H1 (cell line): ENCODE results near the gene LGALSL. TPM values are rescaled to one million over a fixed set of nuclear protein-coding genes. Genes with fewer than 3 reads are reported as not detected.

Experiments used
- CTCF ChIA-PET: fragments of 300-600 bp; sonication (Branson Sonifier 250); formaldehyde crosslinking; loops from one replicate; lab custom pipeline; 2021; ENCODE audit not compliant: partially characterized antibody; lab: Charles Lee
- POLR2A ChIA-PET: fragments of 300-600 bp; sonication (Branson Sonifier 250); formaldehyde crosslinking; loops from one replicate; lab custom pipeline; 2021; ENCODE audit warnings: inconsistent platforms; ENCODE audit not compliant: partially characterized antibody; lab: Charles Lee
- DNase-seq, 2 experiments: peaks; one replicate each; pipeline versions ENCODE4 v3.0.0 to v3.0.0-alpha.2; 2010 to 2022; ENCODE audit warnings: low spot score in 2 of 2, low read depth in 1 of 2, mixed read lengths in 1 of 2
- FAIRE-seq: peaks from 2 replicates; lab custom pipeline; 2011; peaks lifted over from hg19 to GRCh38; lab: Jason Lieb, UNC
- H2AFZ ChIP-seq: 2 replicates; pipeline ENCODE4 v1.8.1; 2012; ENCODE audit warnings: low read length, inconsistent platforms
- H2AK5ac ChIP-seq: 2 replicates; pipeline ENCODE4 v1.6.1; 2013; ENCODE audit warnings: low read depth, low read length
- H2BK120ac ChIP-seq: replicated peaks from 2 replicates; pipeline ENCODE3; 2013; ENCODE audit warnings: low read depth, low read length, inconsistent platforms
- H2BK12ac ChIP-seq: 2 replicates; pipeline ENCODE4 v1.6.1; 2013; ENCODE audit warnings: low read depth, low read length
- H2BK15ac ChIP-seq: 2 replicates; pipeline ENCODE4 v1.6.1; 2013; ENCODE audit warnings: low read length
- H2BK20ac ChIP-seq: 2 replicates; pipeline ENCODE4 v1.6.1; 2013; ENCODE audit warnings: low read length
- H2BK5ac ChIP-seq: 2 replicates; pipeline ENCODE4 v1.6.1; 2013; ENCODE audit warnings: low read depth, low read length
- H3K14ac ChIP-seq: 2 replicates; pipeline ENCODE4 v1.6.1; 2013; ENCODE audit warnings: inconsistent platforms; ENCODE audit not compliant: insufficient read length
- H3K18ac ChIP-seq: 2 replicates; pipeline ENCODE4 v1.6.1; 2013; ENCODE audit warnings: low read length; ENCODE audit errors: extremely low read depth
- H3K23ac ChIP-seq: 2 replicates; pipeline ENCODE4 v1.6.1; 2013; ENCODE audit warnings: inconsistent platforms; ENCODE audit not compliant: insufficient read length
- H3K23me2 ChIP-seq: 2 replicates; pipeline ENCODE4 v1.6.1; 2013; ENCODE audit warnings: low read depth, low read length
- H3K27ac ChIP-seq: 2 replicates; pipeline ENCODE4 v1.6.1; 2011; ENCODE audit warnings: low read depth, low read length, inconsistent platforms
- H3K27me3 ChIP-seq, 4 experiments: replicated peaks in 1 of 4; 1 replicate in 1 of 4; 2 replicates in 3 of 4; pipeline versions ENCODE4 v1.6.1 to v1.8.1; 2011 to 2013; ENCODE audit warnings: low read length in 3 of 4, mild to moderate bottlenecking in 3 of 4, inconsistent platforms in 2 of 4, mixed read lengths in 2 of 4, moderate library complexity in 1 of 4; ENCODE audit not compliant: control insufficient read depth in 3 of 4, insufficient read depth in 3 of 4; ENCODE audit errors: extremely low read depth in 1 of 4
- H3K36me3 ChIP-seq, 4 experiments: 2 replicates each; pipeline versions ENCODE4 v1.6.1 to v1.8.1; 2011 to 2013; ENCODE audit warnings: mild to moderate bottlenecking in 4 of 4, low read length in 3 of 4, moderate library complexity in 2 of 4, control low read depth in 1 of 4, inconsistent platforms in 1 of 4; ENCODE audit not compliant: insufficient read depth in 4 of 4, control insufficient read depth in 2 of 4
- H3K4ac ChIP-seq: replicated peaks from 2 replicates; pipeline ENCODE3; 2013; ENCODE audit warnings: low read length, low read depth, mixed read lengths, inconsistent platforms; ENCODE audit not compliant: insufficient read length
- H3K4me1 ChIP-seq, 4 experiments: replicated peaks in 1 of 4; 1 replicate in 1 of 4; 2 replicates in 3 of 4; pipeline versions ENCODE4 v1.6.1 to v1.8.1; 2011 to 2013; ENCODE audit warnings: low read length in 3 of 4, inconsistent platforms in 2 of 4, mixed read lengths in 1 of 4; ENCODE audit not compliant: insufficient read depth in 4 of 4, control insufficient read depth in 3 of 4
- H3K4me2 ChIP-seq, 2 experiments: 2 replicates each; pipeline versions ENCODE4 v1.6.1 to v1.8.1; 2011 to 2013; ENCODE audit warnings: low read depth in 2 of 2, low read length in 2 of 2, control low read depth in 1 of 2, inconsistent platforms in 1 of 2, mild to moderate bottlenecking in 1 of 2; ENCODE audit not compliant: insufficient read depth in 1 of 2
- H3K4me3 ChIP-seq, 4 experiments: fragments of 200-600, 300-600 bp in 1 of 4; sonication (generic), shearing (Covaris generic), sonication (Bioruptor Twin) in 1 of 4; 2 replicates each; pipeline versions ENCODE4 v1.5.1 to v1.8.1; 2011 to 2016; ENCODE audit warnings: low read length in 4 of 4, low read depth in 3 of 4, control low read depth in 2 of 4, inconsistent platforms in 2 of 4, mild to moderate bottlenecking in 2 of 4, mixed read lengths in 1 of 4, moderate library complexity in 1 of 4; ENCODE audit not compliant: insufficient read depth in 2 of 4; ENCODE audit errors: extremely low read depth in 1 of 4
- H3K56ac ChIP-seq: replicated peaks from 2 replicates; pipeline ENCODE3; 2013; ENCODE audit warnings: low read depth, mild to moderate bottlenecking, mixed read lengths, low read length, inconsistent platforms; ENCODE audit not compliant: insufficient read length
- H3K79me1 ChIP-seq: 2 replicates; pipeline ENCODE4 v1.6.1; 2013; ENCODE audit warnings: low read depth, low read length, control low read depth
- H3K79me2 ChIP-seq, 2 experiments: 2 replicates each; pipeline versions ENCODE4 v1.6.1 to v1.8.1; 2012 to 2013; ENCODE audit warnings: low read length in 2 of 2, mild to moderate bottlenecking in 2 of 2, inconsistent platforms in 1 of 2; ENCODE audit not compliant: insufficient read depth in 2 of 2, control insufficient read depth in 1 of 2
- H3K9ac ChIP-seq, 4 experiments: replicated peaks in 1 of 4; 1 replicate in 1 of 4; 2 replicates in 3 of 4; pipeline versions ENCODE4 v1.6.1 to v1.8.1; 2011 to 2013; ENCODE audit warnings: low read depth in 3 of 4, low read length in 3 of 4, control low read depth in 2 of 4, mild to moderate bottlenecking in 2 of 4, moderate library complexity in 2 of 4, inconsistent platforms in 1 of 4; ENCODE audit errors: extremely low read depth in 1 of 4
- H3K9me3 ChIP-seq, 2 experiments: 2 replicates each; pipeline versions ENCODE4 v1.6.1 to v1.8.1; 2012 to 2013; ENCODE audit warnings: mild to moderate bottlenecking in 2 of 2, moderate library complexity in 2 of 2, control low read depth in 1 of 2, inconsistent platforms in 1 of 2, low read depth in 1 of 2, low read length in 1 of 2, mixed read lengths in 1 of 2; ENCODE audit not compliant: insufficient read depth in 2 of 2
- H4K20me1 ChIP-seq, 2 experiments: replicated peaks in 1 of 2; 2 replicates each; pipeline versions ENCODE3 to v1.8.1; 2011 to 2013; ENCODE audit warnings: inconsistent platforms in 2 of 2, low read length in 2 of 2, mild to moderate bottlenecking in 1 of 2; ENCODE audit not compliant: insufficient read depth in 2 of 2, control insufficient read depth in 1 of 2
- H4K5ac ChIP-seq: 2 replicates; pipeline ENCODE4 v1.6.1; 2013; ENCODE audit warnings: low read length, low read depth, mixed read lengths, inconsistent platforms; ENCODE audit not compliant: insufficient read length
- H4K8ac ChIP-seq: 2 replicates; pipeline ENCODE4 v1.8.0; 2013; ENCODE audit warnings: mild to moderate bottlenecking, moderate library complexity, low read length, inconsistent platforms; ENCODE audit not compliant: insufficient read depth; ENCODE audit errors: extremely low read depth
- H4K91ac ChIP-seq: replicated peaks from 2 replicates; pipeline ENCODE3; 2013; ENCODE audit warnings: low read length, mixed read lengths, inconsistent platforms; ENCODE audit not compliant: insufficient read length
- NRF1 ChIP-seq: IDR thresholded peaks from 2 replicates; pipeline ENCODE4 v1.6.1; 2011; ENCODE audit warnings: mild to moderate bottlenecking, low read depth, low read length, improper control_type of control experiment
- PHF8 ChIP-seq: fragments of 200-600 bp; sonication (generic); conservative IDR thresholded peaks from 2 replicates; pipeline ENCODE4 v1.7.1; 2012; ENCODE audit warnings: low read depth, mild to moderate bottlenecking, inconsistent platforms, low read length, moderate library complexity
- SAP30 ChIP-seq: fragments of 300-600 bp; sonication (generic); IDR thresholded peaks from 2 replicates; pipeline ENCODE4 v1.7.1; 2012; ENCODE audit warnings: low read length, moderate library complexity, mild to moderate bottlenecking, inconsistent platforms; ENCODE audit not compliant: insufficient read depth, insufficient replicate concordance
- SIX5 ChIP-seq: IDR thresholded peaks from 2 replicates; pipeline ENCODE4 v1.6.1; 2011; ENCODE audit warnings: mild to moderate bottlenecking, low read depth, low read length
- WGBS, 2 experiments: shearing (Covaris generic) in 1 of 2; methylation state at CpG; one replicate each; pipeline versions ENCODE4 v1.1.6 to v1.1.7; 2013 to 2015; ENCODE audit warnings: low lambda C conversion rate in 2 of 2, mixed read lengths in 2 of 2, inconsistent platforms in 1 of 2, low coverage in 1 of 2, missing lambda C conversion rate in 1 of 2; ENCODE audit not compliant: insufficient replicate concordance in 2 of 2, insufficient coverage in 1 of 2, insufficient read length in 1 of 2; ENCODE audit errors: extremely low coverage in 1 of 2, missing lambda C conversion rate in 1 of 2; 5-methylcytosine and 5-hydroxymethylcytosine counted together
- polyA plus RNA-seq, 7 experiments: library from polyadenylated mRNA; depleted of rRNA in 3 of 7; stranded (reverse) in 5 of 7; unstranded in 2 of 7; fragments of >200 nt in 5 of 7; fragments of 200-250 nt in 2 of 7; gene quantifications; 1 replicate in 5 of 7; 2 replicates in 1 of 7; 4 replicates in 1 of 7; pipeline versions ENCODE4 v1.2.1 to v1.2.3, GENCODE V29; 2011 to 2013; ENCODE audit warnings: missing spikeins in 2 of 7, mixed read lengths in 2 of 7
- total RNA-seq: library from RNA; stranded (reverse); fragmentation: NEBNext Ultra II Directional; extraction: Animal tissue kit (Norgen Biotek cat#: 25700); gene quantifications from 2 replicates; pipeline ENCODE4 v1.2.1, GENCODE V29; 2021

Gene LGALSL
- total and polyA plus RNA-seq, 2 of the 8 experiments (the other 6 are each of a cell fraction or from before 2014, with no cell fraction given): 13.6 to 32.3 TPM

- no peak overlapping the region for H4K8ac ChIP-seq
- H3K27ac ChIP-seq: no peak overlapping the region
- no peak for FAIRE-seq
- no peak overlapping the region for H3K9ac ChIP-seq
- DNase-seq: no peak
- H4K20me1 ChIP-seq: no peaks in the 10 kb centered on the region
- H3K23me2 ChIP-seq: no peaks in the 10 kb centered on the region; the same call in 1 of the 2 replicates
- no peak overlapping the region for H2BK20ac ChIP-seq
- no peak overlapping the region for H3K56ac ChIP-seq
- H2BK15ac ChIP-seq: no peak overlapping the region
- H3K4me1 ChIP-seq: peaks cover 0 to 4% (median 0%) of the 10 kb centered on the region in 4 experiments; a peak in 1 of 7 replicates
- no peak overlapping the region for H3K14ac ChIP-seq
- H3K4me2 ChIP-seq: no peak overlapping the region
- no peak overlapping the region for H3K23ac ChIP-seq
- no peak overlapping the region for H3K4ac ChIP-seq
- 94% methylated on average over 3 of the region's 3 CpGs; no CpG with 5 or more reads in 1 of the 2 experiments for WGBS, 2 experiments
- peaks cover 5 to 37% (median 18%) of the 10 kb centered on the region in 4 experiments; a peak in 6 of 8 replicates for H3K36me3 ChIP-seq
- no peak overlapping the region for H4K5ac ChIP-seq
- CTCF ChIA-PET: interaction anchor here (1.0 to 2.4 kb wide), 5 partner anchors 9 to 139 kb away, joined by 3 to 11 read pairs (median 4); no protein-coding TSS in a partner anchor
- no peak overlapping the region for H2AFZ ChIP-seq
- H2AK5ac ChIP-seq: no peak overlapping the region
- no peaks in the 10 kb centered on the region for H3K9me3 ChIP-seq
- no peak overlapping the region for H2BK12ac ChIP-seq
- no peaks in the 10 kb centered on the region for H3K27me3 ChIP-seq
- no peak overlapping the region for H2BK5ac ChIP-seq
- no peaks in the 10 kb centered on the region for H3K79me1 ChIP-seq
- no peaks in the 10 kb centered on the region for H3K79me2 ChIP-seq
- TF ChIP-seq SIX5: no peak
- TF ChIP-seq NRF1: no peak
- no peak for TF ChIP-seq PHF8
- no peak for TF ChIP-seq SAP30
- TF ChIP-seq, all 59 proteins: peak for 0
- H3K4me3 ChIP-seq: no peak overlapping the region
- no peak overlapping the region for H3K18ac ChIP-seq
- H2BK120ac ChIP-seq: no peak overlapping the region
- H4K91ac ChIP-seq: no peak overlapping the region
- POLR2A ChIA-PET: no interaction called here
These were observed 5.6 kb downstream of the LGALSL start for GRCh38 chr2:64459575-64459974.
